Right lobe of liver (tissue), 6 donors: ENCODE results near the gene PCP2. TPM values are rescaled to one million over a fixed set of nuclear protein-coding genes. Genes with fewer than 3 reads are reported as not detected.
A peak's percentile ranks its signal among the peaks of the same experiment; 100 is the strongest.

Experiments
- ATAC-seq, 4 donors: fragments of 200-7000 bp; cut with Tn5 transposase; one replicate each; pipeline ENCODE4 v1.9.1; 2020; ENCODE audit warnings: mild to moderate bottlenecking in 4 of 4, moderate library complexity in 4 of 4
- DNase-seq, 3 donors: peaks; one replicate each; pipeline ENCODE4 v3.0.0-alpha.2; 2020
- H3K27ac ChIP-seq, 3 donors: fragments of 200-600 bp; one replicate each; pipeline ENCODE4 v1.8.0; 2022
- H3K27me3 ChIP-seq, 2 donors: fragments of 200-600 bp; one replicate each; pipeline ENCODE4 v1.8.0; 2022
- H3K36me3 ChIP-seq, 4 donors: fragments of 200-600 bp; sonication (generic) in 1 of 4; one replicate each; pipeline versions ENCODE4 v1.5.1 to v1.8.0; 2017 to 2022; ENCODE audit warnings: control low read depth in 1 of 4
- H3K4me1 ChIP-seq, 4 donors: fragments of 200-600 bp; sonication (generic) in 1 of 4; one replicate each; pipeline versions ENCODE4 v1.5.1 to v1.8.0; 2017 to 2022; ENCODE audit warnings: control low read depth in 1 of 4
- H3K4me3 ChIP-seq, 3 donors: fragments of 200-600 bp; one replicate each; pipeline ENCODE4 v1.8.0; 2022
- H3K9me3 ChIP-seq, 4 donors: fragments of 200-600 bp; sonication (generic) in 1 of 4; one replicate each; pipeline versions ENCODE4 v1.5.1 to v1.8.0; 2017 to 2022; ENCODE audit warnings: control low read depth in 1 of 4
- POLR2A ChIP-seq: fragments of 450-650 bp; IDR thresholded peaks from one replicate; pipeline ENCODE4 v1.6.1; 2017; ENCODE audit warnings: antibody characterized with exemption, mild to moderate bottlenecking
- WGBS: methylation state at CpG from one replicate; pipeline ENCODE4 v1.1.6; 2018; ENCODE audit warnings: low coverage, low lambda C conversion rate; ENCODE audit not compliant: insufficient coverage; ENCODE audit errors: missing lambda C conversion rate; 5-methylcytosine and 5-hydroxymethylcytosine counted together
- intact Hi-C, 2 donors: fragments of 100-400 bp; cut with DNase I; formaldehyde crosslinking; loops; one replicate each; pipeline versions ENCODE4 v1.11.2 to v1.14.1; 2022
- total RNA-seq, 6 experiments: library from RNA; depleted of rRNA in 2 of 6; stranded (reverse); fragments of >200 nt in 2 of 6; fragmentation: NEBNext Ultra II Directional in 3 of 6; extraction: Animal tissue kit (Norgen Biotek cat#: 25700) in 3 of 6; gene quantifications; one replicate each; pipeline versions ENCODE4 v1.1.0 to v1.2.4, GENCODE V29; 2016 to 2023
- TF ChIP-seq, protein P1 (sequence below), 4 donors: fragments of 200-600 bp in 3 of 4; fragments of 450-650 bp in 1 of 4; IDR thresholded peaks; one replicate each; pipeline versions ENCODE4 v1.5.1 to v1.8.0; 2016 to 2022; ENCODE audit warnings: antibody characterized with exemption in 4 of 4, mild to moderate bottlenecking in 2 of 4
- donor health status: DM: no; HTN: yes; CAD: no.
- donor health status: DM: no; HTN: no; CAD: no.
- donor health status: DM: no; HTN: no; CAD: no.
- donor health status: DM: no; HTN: yes; CAD: no.
- donor health status: DM: no; HTN: yes; CAD: no.

The PCP2 gene
- total RNA-seq, 6 experiments from 2014 or later, result 0.90 to 1.5 (median 0.95) TPM; not detected in 3

DNA sequence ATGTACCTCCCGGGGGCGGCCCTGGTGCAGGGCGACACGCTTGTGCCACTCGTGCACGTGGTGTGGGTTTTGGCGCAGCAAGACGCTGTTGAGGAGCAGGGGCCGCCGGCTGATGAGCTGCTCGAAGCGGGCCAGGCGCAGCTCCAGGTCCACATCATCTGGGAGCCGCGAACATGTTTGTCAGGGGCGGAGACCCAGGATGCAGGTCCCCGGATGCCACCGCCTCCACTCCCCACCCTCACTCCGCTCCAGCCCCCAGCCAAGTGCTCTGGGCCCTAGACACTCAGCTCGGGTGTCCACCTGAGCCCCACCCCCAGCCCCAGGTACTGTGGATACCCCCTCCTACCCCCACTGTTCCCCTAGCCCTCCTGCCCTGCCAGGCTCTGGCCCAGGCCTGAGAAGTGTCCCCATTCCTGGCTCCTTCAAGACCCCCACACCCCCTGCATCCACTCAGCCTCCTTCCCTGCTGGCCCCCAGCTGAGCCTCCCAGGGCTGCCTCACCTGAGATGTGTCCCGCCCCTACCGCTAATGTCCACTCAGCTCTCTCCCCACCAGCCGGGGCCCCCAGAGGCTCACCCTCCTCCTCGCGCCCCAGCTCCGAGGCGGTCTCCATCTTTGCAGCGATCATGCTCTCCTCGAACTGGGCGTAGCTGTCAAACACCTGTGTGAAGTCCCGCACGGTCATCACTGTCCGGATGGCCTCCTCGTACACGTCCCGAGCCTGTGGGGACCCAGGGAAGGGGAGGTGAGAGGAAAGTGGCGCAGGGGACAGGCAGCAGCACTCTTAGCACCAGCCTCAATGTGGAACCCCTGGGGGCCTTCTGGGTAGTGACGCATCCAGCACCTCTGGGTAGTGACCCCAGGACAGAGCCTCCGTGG lies 9.6 kb downstream of the PCP2 start:
- TF ChIP-seq, protein P1, sequence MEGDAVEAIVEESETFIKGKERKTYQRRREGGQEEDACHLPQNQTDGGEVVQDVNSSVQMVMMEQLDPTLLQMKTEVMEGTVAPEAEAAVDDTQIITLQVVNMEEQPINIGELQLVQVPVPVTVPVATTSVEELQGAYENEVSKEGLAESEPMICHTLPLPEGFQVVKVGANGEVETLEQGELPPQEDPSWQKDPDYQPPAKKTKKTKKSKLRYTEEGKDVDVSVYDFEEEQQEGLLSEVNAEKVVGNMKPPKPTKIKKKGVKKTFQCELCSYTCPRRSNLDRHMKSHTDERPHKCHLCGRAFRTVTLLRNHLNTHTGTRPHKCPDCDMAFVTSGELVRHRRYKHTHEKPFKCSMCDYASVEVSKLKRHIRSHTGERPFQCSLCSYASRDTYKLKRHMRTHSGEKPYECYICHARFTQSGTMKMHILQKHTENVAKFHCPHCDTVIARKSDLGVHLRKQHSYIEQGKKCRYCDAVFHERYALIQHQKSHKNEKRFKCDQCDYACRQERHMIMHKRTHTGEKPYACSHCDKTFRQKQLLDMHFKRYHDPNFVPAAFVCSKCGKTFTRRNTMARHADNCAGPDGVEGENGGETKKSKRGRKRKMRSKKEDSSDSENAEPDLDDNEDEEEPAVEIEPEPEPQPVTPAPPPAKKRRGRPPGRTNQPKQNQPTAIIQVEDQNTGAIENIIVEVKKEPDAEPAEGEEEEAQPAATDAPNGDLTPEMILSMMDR (IDR thresholded peaks at IDR 0.05), result no peak
- no peak for TF ChIP-seq POLR2A
- no peak for ATAC-seq
- DNase-seq, result no peak
- Histone ChIP-seq H3K27me3 (no peaks in the 10 kb centered on the region), H3K4me3 (no peak overlapping the region), H3K4me1 (peaks cover 0 to 23% (median 11%) of the 10 kb centered on the region in 4 donors), H3K27ac (no peak overlapping the region), H3K36me3 (peaks cover 0 to 51% (median 21%) of the 10 kb centered on the region in 4 donors), H3K9me3 (no peaks in the 10 kb centered on the region)
- 98% methylated on average over 11 of the region's 39 CpGs for WGBS
- intact Hi-C loops, result no loop called here

GRCh38 chr19:7622933-7623685 lies 10.4 kb downstream of the PCP2 start:
- no peaks in the 10 kb centered on the region for H3K9me3 ChIP-seq
- peaks cover 0 to 23% (median 11%) of the 10 kb centered on the region in 4 donors for H3K4me1 ChIP-seq
- intact Hi-C loops, result no loop called here
- H3K4me3 ChIP-seq, result no peak overlapping the region
- TF ChIP-seq, protein P1 (IDR thresholded peaks at IDR 0.05), result no peak
- no peak for TF ChIP-seq POLR2A
- 71% methylated on average over 4 of the region's 16 CpGs for WGBS
- no peaks in the 10 kb centered on the region for H3K27me3 ChIP-seq
- H3K27ac ChIP-seq, result no peak overlapping the region
- peaks cover 0 to 51% (median 21%) of the 10 kb centered on the region in 4 donors for H3K36me3 ChIP-seq
- no peak for ATAC-seq
- DNase-seq, result no peak

GRCh38 chr19:7620442-7621412 lies 12.8 kb downstream of the PCP2 start:
- DNase-seq (no peak), ATAC-seq (no peak)
- intact Hi-C loops, result no loop called here
- Histone ChIP-seq H3K36me3 (peaks cover 0 to 46% (median 19%) of the 10 kb centered on the region in 4 donors), H3K27me3 (no peaks in the 10 kb centered on the region), H3K4me3 (no peak overlapping the region), H3K27ac (peak overlapping the region in 2 of 3 donors; percentile 96 to 99), H3K9me3 (no peaks in the 10 kb centered on the region), H3K4me1 (peaks cover 0 to 29% (median 14%) of the 10 kb centered on the region in 4 donors)
- TF ChIP-seq, protein P1 (IDR thresholded peaks at IDR 0.05), result no peak
- TF ChIP-seq POLR2A, result no peak
- WGBS, result 96% methylated on average over 11 of the region's 57 CpGs
